Measurements from ENCODE around the gene CDK14. TPM values are rescaled to one million over a fixed set of nuclear protein-coding genes. Genes with fewer than 3 reads are reported as not detected.

Gene CDK14
- total RNA-seq, 1 experiment from 2014 or later: 7.5 TPM

Other genes with a start within 250 kb of the CDK14 start
- gene GTPBP10, start 249.6 kb upstream of the CDK14 start, total RNA-seq (2014; rRNA removed; shearing (Covaris generic); ENCODE audit: low replicate concordance): 8.3 and 18.1 TPM in 2 replicates
- 1.9 and 2.3 TPM in 2 replicates for gene CLDN12, start 192.9 kb upstream of the CDK14 start, total RNA-seq (2014; rRNA removed; shearing (Covaris generic); ENCODE audit: low replicate concordance)
- gene PTTG1IP2, start 126.7 kb upstream of the CDK14 start, total RNA-seq (2014; rRNA removed; shearing (Covaris generic); ENCODE audit: low replicate concordance): not detected in 2 replicates